Gastroesophageal sphincter (tissue), 4 donors: Measurements from ENCODE around the gene ZBTB12. TPM values are rescaled to one million over a fixed set of nuclear protein-coding genes. Genes with fewer than 3 reads are reported as not detected.

Source experiments
- ATAC-seq: fragments of 150-250 bp; one replicate; pipeline ENCODE4 v1.9.1; 2016; ENCODE audit warnings: mild to moderate bottlenecking, moderate library complexity
- H3K27ac ChIP-seq, 4 donors: fragments of 200-600 bp; sonication (generic) in 3 of 4; 1 replicate in 3 of 4; 2 replicates in 1 of 4; pipeline ENCODE4 v1.5.1; 2016 to 2019
- H3K27me3 ChIP-seq: fragments of 200-600 bp; sonication (generic); one replicate; pipeline ENCODE4 v1.5.1; 2019
- H3K36me3 ChIP-seq, 2 donors: fragments of 200-600 bp; sonication (generic); one replicate each; pipeline ENCODE4 v1.5.1; 2019; ENCODE audit warnings: control low read depth in 1 of 2
- H3K4me1 ChIP-seq, 3 donors: fragments of 200-600 bp; sonication (generic); 1 replicate in 2 of 3; 2 replicates in 1 of 3; pipeline ENCODE4 v1.5.1; 2016 to 2019; ENCODE audit warnings: control low read depth in 2 of 3
- H3K4me3 ChIP-seq, 2 donors: fragments of 200-600 bp; sonication (generic); one replicate each; pipeline ENCODE4 v1.5.1; 2019; ENCODE audit warnings: mild to moderate bottlenecking in 1 of 2, moderate library complexity in 1 of 2
- H3K9me3 ChIP-seq, 3 donors: fragments of 200-600 bp; sonication (generic); one replicate each; pipeline ENCODE4 v1.5.1; 2017 to 2019; ENCODE audit warnings: control low read depth in 2 of 3
- EP300 ChIP-seq: sonication (generic); formaldehyde crosslinking; IDR thresholded peaks from one replicate; pipeline ENCODE4 v1.6.1; 2017; ENCODE audit warnings: antibody characterized with exemption, mild to moderate bottlenecking
- POLR2A ChIP-seq, 2 donors: fragments of 450-650 bp; IDR thresholded peaks; one replicate each; pipeline ENCODE4 v1.6.1; 2017; ENCODE audit warnings: antibody characterized with exemption in 2 of 2, mild to moderate bottlenecking in 2 of 2, moderate library complexity in 1 of 2
- POLR2AphosphoS5 ChIP-seq: sonication (generic); formaldehyde crosslinking; IDR thresholded peaks from one replicate; pipeline ENCODE4 v1.6.1; 2017; ENCODE audit warnings: antibody characterized with exemption
- WGBS, 2 donors: methylation state at CpG; one replicate each; pipeline ENCODE4 v1.1.5; 2018; ENCODE audit warnings: low coverage in 1 of 2; 5-methylcytosine and 5-hydroxymethylcytosine counted together
- total RNA-seq, 4 donors: library from RNA; depleted of rRNA; stranded (reverse); fragments of >200 nt; gene quantifications; one replicate each; pipeline ENCODE4 v1.1.0, GENCODE V29; 2016
- TF ChIP-seq, protein P1 (sequence below), 4 experiments: fragments of 200-600 bp in 2 of 4; fragments of 450-650 bp in 2 of 4; sonication (generic) in 1 of 4; IDR thresholded peaks; one replicate each; pipeline ENCODE4 v1.5.1; 2017 to 2019; ENCODE audit warnings: antibody characterized with exemption in 4 of 4, mild to moderate bottlenecking in 2 of 4, moderate library complexity in 2 of 4

The ZBTB12 gene
- total RNA-seq, 4 donors from 2014 or later = 0.40 to 2.0 (median 0.86) TPM

DNA sequence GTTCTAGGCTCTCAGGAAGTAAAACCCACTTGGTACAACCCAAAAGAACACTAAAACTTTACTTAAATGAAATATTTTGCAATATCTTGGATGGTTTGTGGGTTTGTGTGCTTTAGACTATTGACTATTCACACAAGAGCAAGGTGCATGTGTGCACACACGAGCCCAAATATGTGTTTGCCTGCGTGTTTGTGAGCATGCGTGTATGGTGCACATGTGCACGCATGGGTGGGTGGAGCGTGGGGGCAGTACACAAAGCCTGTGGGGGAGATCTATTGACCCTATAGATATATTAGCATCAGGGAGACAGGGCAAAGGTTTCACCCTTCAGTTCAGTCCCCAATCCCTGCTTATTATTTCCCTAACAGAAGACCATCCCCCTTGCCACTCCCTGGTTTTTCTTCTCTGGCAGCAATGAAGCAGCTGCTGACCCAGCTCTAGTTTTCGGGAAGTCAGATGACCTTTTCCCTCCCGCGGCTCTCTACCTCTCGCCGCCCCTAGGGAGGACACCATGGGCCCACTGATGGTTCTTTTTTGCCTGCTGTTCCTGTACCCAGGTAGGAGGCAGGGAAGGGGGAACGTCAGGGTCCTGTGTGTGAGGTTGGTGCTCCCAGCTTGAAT is 25.5 kb upstream of the ZBTB12 start, which contains the start of gene C2:
C2 (plus strand) TSS at position 476 of the 621 bp plus-strand sequence; CDS start at position 512, 36 bp downstream.
- ATAC-seq = no peak
- Histone ChIP-seq H3K9me3 (no peaks in the 10 kb centered on the region), H3K27me3 (peaks cover 23% of the 10 kb centered on the region), H3K4me1 (no peaks in the 10 kb centered on the region), H3K27ac (no peak within 1 kb of the TSS), H3K36me3 (no peaks in the 10 kb centered on the region), H3K4me3 (peak within 1 kb of the TSS in 1 of 2 donors; percentile 29)
- TF ChIP-seq, protein P1, sequence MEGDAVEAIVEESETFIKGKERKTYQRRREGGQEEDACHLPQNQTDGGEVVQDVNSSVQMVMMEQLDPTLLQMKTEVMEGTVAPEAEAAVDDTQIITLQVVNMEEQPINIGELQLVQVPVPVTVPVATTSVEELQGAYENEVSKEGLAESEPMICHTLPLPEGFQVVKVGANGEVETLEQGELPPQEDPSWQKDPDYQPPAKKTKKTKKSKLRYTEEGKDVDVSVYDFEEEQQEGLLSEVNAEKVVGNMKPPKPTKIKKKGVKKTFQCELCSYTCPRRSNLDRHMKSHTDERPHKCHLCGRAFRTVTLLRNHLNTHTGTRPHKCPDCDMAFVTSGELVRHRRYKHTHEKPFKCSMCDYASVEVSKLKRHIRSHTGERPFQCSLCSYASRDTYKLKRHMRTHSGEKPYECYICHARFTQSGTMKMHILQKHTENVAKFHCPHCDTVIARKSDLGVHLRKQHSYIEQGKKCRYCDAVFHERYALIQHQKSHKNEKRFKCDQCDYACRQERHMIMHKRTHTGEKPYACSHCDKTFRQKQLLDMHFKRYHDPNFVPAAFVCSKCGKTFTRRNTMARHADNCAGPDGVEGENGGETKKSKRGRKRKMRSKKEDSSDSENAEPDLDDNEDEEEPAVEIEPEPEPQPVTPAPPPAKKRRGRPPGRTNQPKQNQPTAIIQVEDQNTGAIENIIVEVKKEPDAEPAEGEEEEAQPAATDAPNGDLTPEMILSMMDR (IDR thresholded peaks at IDR 0.05) = no peak
- no peak for TF ChIP-seq POLR2A (IDR thresholded peaks at IDR 0.05)
- no peak for TF ChIP-seq POLR2AphosphoS5
- no peak for TF ChIP-seq EP300
- 30 to 49% methylated on average over 2 to 10 of the region's 11 CpGs for WGBS, 2 donors

DNA sequence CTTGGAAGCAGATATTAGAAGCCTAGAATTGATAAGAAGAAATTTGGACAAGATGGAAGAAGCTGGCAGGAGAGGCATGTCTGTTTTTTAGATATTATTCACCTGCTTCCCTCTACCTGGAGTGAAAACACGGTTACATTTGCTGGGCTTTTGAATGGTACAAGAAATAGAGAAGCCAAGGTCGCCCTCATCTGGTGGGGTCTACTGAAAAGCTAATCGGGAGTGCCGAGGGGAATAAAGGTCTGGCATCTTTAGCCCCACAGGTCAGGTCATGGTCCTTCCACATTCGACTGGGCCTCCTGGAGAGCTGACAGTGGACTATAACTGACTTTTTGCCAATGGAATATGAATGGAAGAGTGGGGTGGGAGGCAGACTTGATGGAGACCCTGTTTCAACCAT is 21.1 kb upstream of the ZBTB12 start:
- Histone ChIP-seq H3K27me3 (no peaks in the 10 kb centered on the region), H3K9me3 (no peaks in the 10 kb centered on the region), H3K4me3 (no peak overlapping the region), H3K36me3 (no peaks in the 10 kb centered on the region), H3K27ac (no peak overlapping the region), H3K4me1 (no peaks in the 10 kb centered on the region)
- ATAC-seq = no peak
- WGBS, 2 donors = 3 to 15% methylated on average over 4 to 5 of the region's 5 CpGs
- no peak for TF ChIP-seq POLR2AphosphoS5
- no peak for TF ChIP-seq POLR2A (IDR thresholded peaks at IDR 0.05)
- TF ChIP-seq, protein P1 (IDR thresholded peaks at IDR 0.05) = peak in 1 of 4 experiments; percentile 15

DNA sequence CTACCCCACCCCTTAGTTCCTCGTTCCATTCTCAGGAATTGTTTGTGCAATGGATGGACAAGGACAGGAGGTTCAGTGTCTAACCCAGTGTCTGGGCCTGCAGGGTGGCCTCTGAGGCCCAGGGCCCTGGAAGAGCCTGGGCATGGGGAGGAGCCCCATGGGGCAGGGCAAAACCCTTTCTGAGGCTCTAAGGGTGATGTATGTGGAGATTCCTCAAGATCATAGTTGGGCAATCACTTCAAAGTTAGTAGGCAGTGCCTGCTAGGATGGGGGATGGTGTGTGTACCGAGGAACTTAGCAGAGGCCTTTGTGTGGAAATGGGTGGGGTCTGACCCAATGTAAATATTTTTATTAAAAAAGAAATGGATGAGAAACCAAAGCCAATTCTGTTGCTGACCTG is 18.9 kb upstream of the ZBTB12 start:
- 17 to 43% methylated on average over 1 of the region's 2 CpGs for WGBS, 2 donors
- no peak for ATAC-seq

DNA sequence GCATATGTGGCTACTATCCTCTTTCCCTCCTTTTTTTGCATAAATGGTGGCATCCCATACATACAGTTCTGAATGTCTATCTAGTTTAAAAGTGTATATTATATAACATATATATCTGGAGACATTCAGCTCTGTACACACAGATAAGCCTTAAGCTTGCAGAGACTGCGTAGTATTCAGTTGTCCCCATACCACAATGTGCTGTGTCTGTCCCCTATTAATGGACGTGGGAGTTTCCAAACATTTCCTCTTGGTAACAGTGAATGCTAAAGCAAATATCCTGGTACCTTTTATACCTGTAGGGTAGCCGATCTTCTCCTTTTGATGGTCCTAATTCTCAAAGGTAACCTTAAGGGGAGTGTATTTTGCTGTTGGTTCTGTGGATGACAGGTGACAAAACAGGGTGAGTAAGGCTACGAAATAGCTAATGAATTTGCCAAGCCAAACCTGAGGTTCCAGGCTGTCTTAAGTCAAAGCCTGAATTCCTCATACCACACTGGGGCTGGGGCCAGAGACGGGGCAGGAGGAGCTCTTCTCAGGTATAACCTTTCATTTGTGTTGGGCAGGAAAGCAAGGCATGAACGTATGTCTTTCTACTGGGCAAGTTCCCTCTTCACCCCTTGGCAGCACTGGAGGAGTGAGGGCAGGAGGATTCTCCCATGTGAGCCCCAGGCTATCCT is 17.9 kb upstream of the ZBTB12 start:
- 65 to 83% methylated on average over 4 to 5 of the region's 6 CpGs for WGBS, 2 donors
- no peak for TF ChIP-seq POLR2AphosphoS5
- TF ChIP-seq EP300 = no peak
- no peak for TF ChIP-seq POLR2A (IDR thresholded peaks at IDR 0.05)
- TF ChIP-seq, protein P1 (IDR thresholded peaks at IDR 0.05) = no peak
- Histone ChIP-seq H3K36me3 (no peaks in the 10 kb centered on the region), H3K27ac (no peak overlapping the region), H3K27me3 (no peaks in the 10 kb centered on the region), H3K4me1 (no peaks in the 10 kb centered on the region), H3K4me3 (no peak overlapping the region), H3K9me3 (no peaks in the 10 kb centered on the region)
- ATAC-seq = no peak

More for the DNA sequence above, 18.9 kb upstream of the ZBTB12 start:
- no peaks in the 10 kb centered on the region for H3K4me1 ChIP-seq
- no peak overlapping the region for H3K4me3 ChIP-seq
- H3K36me3 ChIP-seq = no peaks in the 10 kb centered on the region
- H3K27ac ChIP-seq = no peak overlapping the region
- no peak for TF ChIP-seq POLR2A (IDR thresholded peaks at IDR 0.05)
- no peaks in the 10 kb centered on the region for H3K27me3 ChIP-seq
- no peaks in the 10 kb centered on the region for H3K9me3 ChIP-seq

DNA sequence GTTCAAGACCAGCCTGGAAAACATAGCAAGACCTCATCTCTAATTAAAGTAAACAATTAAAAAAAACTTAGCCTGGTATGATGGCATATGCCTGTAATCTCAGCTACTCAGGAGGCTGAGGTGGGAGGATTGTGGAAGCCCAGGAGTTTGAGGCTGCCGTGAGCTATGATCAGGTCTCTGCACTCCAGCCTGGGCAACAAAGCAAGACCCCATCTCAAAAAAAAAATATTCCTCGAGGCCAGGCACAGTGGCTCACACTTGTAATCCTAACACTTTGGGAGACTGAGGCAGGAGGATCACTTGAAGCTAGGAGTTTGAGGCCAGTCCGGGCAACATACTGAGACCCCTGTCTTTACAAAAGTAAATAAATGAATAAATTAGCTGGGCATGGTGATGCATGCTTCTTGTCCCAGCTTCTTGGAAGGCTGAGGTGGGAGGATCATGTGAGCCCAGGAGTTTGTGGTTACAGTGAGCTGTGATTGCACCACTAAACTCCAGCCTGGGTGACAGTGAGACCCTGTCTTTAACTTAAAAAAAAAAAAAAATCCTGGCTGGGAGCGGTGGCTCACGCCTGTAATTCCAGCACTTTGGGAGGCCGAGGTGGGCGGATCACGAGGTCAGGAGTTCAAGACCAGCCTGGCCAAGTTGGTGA is 16.3 kb upstream of the ZBTB12 start:
- WGBS, 2 donors = 59 to 77% methylated on average over 4 to 8 of the region's 8 CpGs
- no peak for ATAC-seq
- Histone ChIP-seq H3K4me1 (no peaks in the 10 kb centered on the region), H3K4me3 (no peak overlapping the region), H3K27me3 (no peaks in the 10 kb centered on the region), H3K27ac (no peak overlapping the region), H3K9me3 (no peaks in the 10 kb centered on the region), H3K36me3 (no peaks in the 10 kb centered on the region)
- TF ChIP-seq EP300 (no peak), POLR2A (IDR thresholded peaks at IDR 0.05) (no peak), POLR2AphosphoS5 (no peak)
- TF ChIP-seq, protein P1 (IDR thresholded peaks at IDR 0.05) = no peak
